HG03378 (cell line): ENCODE results near the gene LGALS1.

Experiments used
- ATAC-seq: cut with Tn5 transposase; IDR thresholded peaks from one replicate; pipeline ENCODE4 v1.9.1; 2021; ENCODE audit warnings: mild to moderate bottlenecking, moderate library complexity; ENCODE audit not compliant: unreplicated experiment

The LGALS1 gene

GRCh38 chr22:37674951-37675929 lies at the start of gene LGALS1:
TSS of gene LGALS1 (plus strand) at chr22:37675636. CDS start at chr22:37675703, 67 bp downstream.
- ATAC-seq = no peak

DNA sequence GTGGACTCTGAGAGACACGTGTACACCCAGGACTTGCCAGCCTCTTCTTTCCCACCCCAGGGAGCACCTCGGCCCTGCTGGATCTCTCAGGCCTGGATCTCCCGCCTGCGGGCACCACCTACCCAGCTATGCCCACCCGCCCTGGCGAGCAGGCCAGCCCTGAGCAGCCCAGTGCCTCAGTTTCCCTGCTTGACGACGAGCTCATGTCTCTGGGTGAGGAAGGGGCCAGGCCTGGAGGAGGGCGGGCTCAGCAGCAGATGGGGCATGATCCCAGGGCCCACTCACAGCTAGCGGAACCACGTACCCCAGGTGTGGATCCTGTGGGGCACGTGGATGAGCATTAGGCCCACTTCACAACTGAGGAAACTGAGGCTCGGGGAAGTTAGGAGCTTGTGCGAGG lies 49.7 kb upstream of the LGALS1 start:
- no peak for ATAC-seq

DNA sequence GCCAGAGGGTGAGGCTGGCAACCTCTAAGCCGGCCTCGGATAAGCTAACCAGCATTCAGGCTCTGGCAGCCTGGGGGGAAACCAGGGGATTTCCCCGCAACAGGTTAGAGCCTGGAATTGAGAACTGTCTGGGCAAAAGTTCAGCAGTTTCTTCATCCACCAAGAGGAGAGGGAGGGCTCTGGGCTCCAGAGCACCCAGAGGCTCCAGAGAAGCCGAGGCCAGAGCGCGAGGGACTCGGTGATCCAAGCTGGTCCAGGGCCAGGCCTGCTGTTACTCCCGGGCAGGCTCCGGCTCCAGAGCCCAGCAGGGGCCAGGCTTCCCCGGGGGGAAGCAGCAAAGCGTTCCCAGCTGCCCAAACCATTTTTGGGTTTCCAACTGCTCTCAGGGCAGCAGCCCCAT lies 49.3 kb upstream of the LGALS1 start:
- no peak for ATAC-seq

DNA sequence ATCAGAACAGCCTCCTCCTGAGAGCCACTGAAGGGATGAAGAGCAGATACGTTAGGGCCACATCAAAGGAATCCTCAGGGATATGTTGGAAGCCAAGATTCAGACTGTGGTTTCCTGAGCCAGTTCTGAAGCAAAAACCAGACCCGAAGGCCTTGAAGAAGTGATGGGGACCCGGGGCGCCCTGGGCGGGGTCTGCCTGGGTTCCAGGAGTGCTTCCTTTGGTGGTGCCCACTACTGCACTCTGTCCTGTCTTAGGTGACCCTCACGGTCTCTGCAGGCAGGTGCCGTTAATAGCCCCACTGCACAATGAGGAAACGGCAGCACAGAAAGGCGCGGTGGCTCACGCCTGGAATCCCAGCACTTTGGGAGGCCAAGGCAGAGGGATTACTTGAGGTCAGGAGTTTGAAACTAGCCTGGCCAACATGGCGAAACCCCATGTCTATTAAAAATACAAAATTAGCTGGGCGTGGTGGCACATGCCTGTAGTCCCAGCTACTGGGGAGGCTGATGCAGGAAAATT lies 48.8 kb upstream of the LGALS1 start:
- no peak for ATAC-seq

GRCh38 chr22:37627121-37627520 lies 48.3 kb upstream of the LGALS1 start:
- ATAC-seq = no peak

- no peak for ATAC-seq
Observed at GRCh38 chr22:37627545-37627944, 47.9 kb upstream of the LGALS1 start.

- no peak for ATAC-seq
Observed at GRCh38 chr22:37628830-37629229, 46.6 kb upstream of the LGALS1 start.

DNA sequence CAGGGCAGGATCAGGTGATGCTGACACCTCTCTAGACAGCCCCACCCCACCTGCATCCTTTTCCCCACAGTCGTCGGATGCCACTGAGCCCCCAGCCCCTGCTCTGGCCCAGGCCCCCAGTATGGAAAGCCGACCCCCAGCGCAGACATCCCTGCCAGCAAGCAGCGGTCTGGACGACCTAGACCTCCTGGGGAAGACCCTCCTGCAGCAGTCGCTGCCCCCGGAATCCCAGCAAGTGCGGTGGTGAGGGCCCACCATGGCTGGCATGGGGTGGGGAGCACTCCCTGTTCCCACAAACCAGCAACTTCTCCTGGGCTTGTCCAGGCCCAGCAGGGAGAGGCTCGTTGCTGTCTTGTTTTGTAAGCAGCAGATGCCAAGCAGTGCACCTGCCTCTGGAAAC lies 45.5 kb upstream of the LGALS1 start:
- no peak for ATAC-seq

DNA sequence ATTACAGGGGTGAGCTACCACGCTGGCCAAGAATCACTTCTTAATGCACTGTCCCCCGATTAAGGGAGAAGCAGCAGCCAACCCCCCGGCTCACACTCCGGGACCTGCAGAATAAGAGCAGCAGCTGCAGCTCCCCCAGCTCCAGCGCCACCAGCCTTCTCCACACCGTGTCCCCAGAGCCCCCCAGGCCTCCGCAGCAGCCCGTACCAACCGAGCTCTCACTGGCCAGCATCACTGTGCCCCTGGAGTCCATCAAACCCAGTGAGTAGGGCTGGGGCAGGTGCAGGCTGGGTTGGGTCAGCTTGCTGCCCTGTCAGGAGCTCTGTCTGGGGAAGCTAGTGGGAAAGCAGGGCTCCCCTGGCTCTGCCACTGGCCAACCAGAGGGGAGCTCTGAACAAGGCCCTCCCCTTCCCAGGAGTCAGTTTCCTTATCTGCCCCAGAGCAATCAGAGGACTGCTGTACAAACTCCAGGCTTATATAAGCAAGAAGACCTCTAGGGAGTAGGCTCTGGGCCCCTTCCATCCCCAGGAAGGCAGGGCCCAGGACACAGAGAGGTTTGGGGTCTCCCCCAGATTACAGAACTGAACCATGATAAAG lies 44.5 kb upstream of the LGALS1 start:
- no peak for ATAC-seq

GRCh38 chr22:37631448-37632173 lies 43.8 kb upstream of the LGALS1 start:
- no peak for ATAC-seq

GRCh38 chr22:37632174-37633088 lies 43.0 kb upstream of the LGALS1 start:
- ATAC-seq = peak; percentile 11

DNA sequence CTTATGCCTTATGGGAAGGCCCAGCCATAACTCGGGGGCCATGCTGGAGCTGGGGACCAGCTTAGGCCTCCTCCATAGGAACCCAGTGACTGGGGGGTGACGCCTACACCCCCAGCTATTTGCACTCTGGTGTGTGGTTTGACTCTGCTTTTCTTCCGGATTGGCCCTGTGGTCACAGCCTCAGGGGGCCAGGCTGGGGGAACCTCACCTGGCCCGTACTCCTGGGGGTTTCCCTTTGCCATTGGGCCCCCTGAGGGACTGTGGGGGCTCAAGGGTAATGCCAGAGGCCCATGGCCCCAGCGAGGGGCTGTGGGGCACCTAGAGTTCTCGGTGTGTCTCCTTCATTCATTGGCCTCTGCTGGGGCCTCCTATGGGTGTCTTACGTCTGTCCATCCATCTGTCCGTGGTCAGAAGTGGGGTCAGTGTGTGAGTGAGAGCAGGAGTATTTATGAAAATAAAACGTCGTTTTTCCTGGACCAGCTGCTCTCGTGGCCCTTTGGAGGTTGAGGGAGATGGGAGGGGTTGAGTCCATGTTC lies 42.3 kb upstream of the LGALS1 start:
- ATAC-seq = peak; percentile 58

DNA sequence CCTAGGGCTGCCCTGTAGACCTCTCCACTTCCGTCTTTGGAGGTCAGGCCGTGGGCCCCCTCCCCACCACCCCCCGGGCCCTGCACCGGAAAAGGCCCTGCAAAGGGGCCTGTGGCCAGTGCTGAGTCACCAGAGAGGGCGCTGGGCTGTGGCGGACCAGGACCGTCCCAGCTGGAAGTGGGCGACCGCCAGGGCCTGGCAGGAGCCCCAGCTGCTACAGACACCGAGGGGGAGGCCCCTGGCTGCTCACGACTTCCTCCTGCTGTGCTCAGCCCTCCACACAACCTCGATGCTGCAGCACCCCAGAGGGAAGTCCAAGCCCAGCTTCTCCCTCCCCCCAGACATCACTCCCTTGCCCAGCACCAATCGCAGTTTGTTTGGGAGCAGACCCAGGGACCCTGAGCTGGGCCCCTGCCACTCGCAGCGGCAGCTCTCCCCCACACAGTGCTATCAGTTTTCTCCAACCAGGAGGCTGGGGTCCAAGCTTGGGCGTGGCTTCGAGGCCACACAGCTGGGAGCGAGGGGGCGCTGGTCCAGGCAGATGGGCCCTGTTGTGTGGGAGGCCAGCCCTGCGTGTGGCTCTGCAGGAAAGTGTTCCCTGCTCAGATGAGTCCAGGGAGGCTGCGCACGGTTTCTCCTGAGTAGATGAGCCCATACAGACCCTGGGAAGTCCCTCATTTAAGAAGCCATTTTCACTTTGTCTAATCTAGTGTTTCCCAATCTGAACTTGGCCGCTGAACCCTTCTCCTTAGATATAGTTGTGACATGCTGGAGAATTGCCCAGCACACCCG lies 41.6 kb upstream of the LGALS1 start:
- ATAC-seq = peak; percentile 25

DNA sequence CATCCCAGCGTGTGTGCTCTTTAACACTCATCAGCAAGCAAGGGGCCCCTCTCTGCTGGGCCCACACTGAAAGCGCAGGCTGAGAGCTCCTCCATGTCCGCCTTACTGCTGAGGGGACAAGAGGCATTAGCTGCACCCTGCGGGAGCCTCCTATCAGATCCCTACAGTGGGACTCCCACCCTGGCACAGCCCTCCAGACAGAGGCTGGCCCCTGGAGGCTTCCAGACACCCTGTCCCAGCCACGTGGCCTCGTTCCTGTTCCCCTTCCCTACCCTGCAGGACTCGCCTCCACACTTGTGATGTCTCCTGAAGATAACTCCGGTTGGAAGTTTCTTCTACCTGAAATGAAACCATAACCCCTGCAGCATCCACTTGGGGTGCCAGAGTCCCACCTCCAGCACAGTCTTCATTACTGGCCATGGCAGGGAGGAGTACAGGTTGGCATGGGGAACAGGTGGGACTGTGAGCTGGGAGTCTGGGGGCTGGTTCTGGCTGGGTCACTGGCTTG lies 41.0 kb upstream of the LGALS1 start:
- ATAC-seq = no peak

- no peak for ATAC-seq
Observed at GRCh38 chr22:37635157-37635556, 40.3 kb upstream of the LGALS1 start.

- no peak for ATAC-seq
Observed at GRCh38 chr22:37636186-37636948, 39.1 kb upstream of the LGALS1 start.

- no peak for ATAC-seq
Observed at GRCh38 chr22:37636949-37637273, 38.5 kb upstream of the LGALS1 start.

GRCh38 chr22:37638391-37639069 lies 36.9 kb upstream of the LGALS1 start:
- no peak for ATAC-seq
